ENCODE results near the gene PACRG. TPM values are rescaled to one million over a fixed set of nuclear protein-coding genes. Genes with fewer than 3 reads are reported as not detected.

PACRG gene
- total RNA-seq, 1 experiment from 2014 or later = 0.44 TPM

GRCh38 chr6:162934844-162935243 lies 207.1 kb downstream of the PACRG start (continued):
- TF ChIP-seq AR (CRISPR knock-in tag; IDR thresholded peaks at IDR 0.05) (no peak), ZNF232 (CRISPR knock-in tag; IDR thresholded peaks at IDR 0.05) (no peak), MYBL2 (CRISPR knock-in tag; IDR thresholded peaks at IDR 0.05) (no peak), SMAD3 (CRISPR knock-in tag; IDR thresholded peaks at IDR 0.05; ENCODE audit: borderline replicate concordance) (no peak), NR3C1 (CRISPR knock-in tag; conservative IDR thresholded peaks at IDR 0.05; ENCODE audit: low read depth) (no peak), GRHL2 (CRISPR knock-in tag; IDR thresholded peaks at IDR 0.05; ENCODE audit: insufficient replicate concordance, severe bottlenecking) (no peak), ZBTB43 (CRISPR knock-in tag; IDR thresholded peaks at IDR 0.05) (no peak), ELF4 (CRISPR knock-in tag; IDR thresholded peaks at IDR 0.05; ENCODE audit: low read depth) (no peak)

GRCh38 chr6:162940426-162940825 lies 212.7 kb downstream of the PACRG start:
- Mint-ChIP-seq H3K36me3 (peaks cover 5% of the 10 kb centered on the region), H3K27me3 (ENCODE audit: low read depth) (no peaks in the 10 kb centered on the region), H3K27ac (no peak overlapping the region), H3K9me3 (peaks cover 17% of the 10 kb centered on the region), H3K4me3 (no peak overlapping the region), H3K4me1 (peaks cover 7% of the 10 kb centered on the region)
- ChIA-PET POLR2A (no interaction called here), CTCF (no interaction called here)
- ATAC-seq = no peak
- DNase-seq (ENCODE audit: low spot score) = no peak
- TF ChIP-seq NFE2L1 (CRISPR knock-in tag; IDR thresholded peaks at IDR 0.05) (no peak), AFF4 (CRISPR knock-in tag; IDR thresholded peaks at IDR 0.05; ENCODE audit: borderline replicate concordance) (no peak), ETV6 (CRISPR knock-in tag; IDR thresholded peaks at IDR 0.05) (no peak), STAT6 (CRISPR knock-in tag; conservative IDR thresholded peaks at IDR 0.05; ENCODE audit: low read depth) (no peak), CREB1 (CRISPR knock-in tag; IDR thresholded peaks at IDR 0.05) (no peak), MXD4 (CRISPR knock-in tag; IDR thresholded peaks at IDR 0.05; ENCODE audit: borderline replicate concordance) (no peak), ZNF416 (CRISPR knock-in tag; IDR thresholded peaks at IDR 0.05) (no peak), ZNF263 (CRISPR knock-in tag; IDR thresholded peaks at IDR 0.05; ENCODE audit: low read depth) (no peak), OVOL2 (CRISPR knock-in tag; IDR thresholded peaks at IDR 0.05; ENCODE audit: borderline replicate concordance) (no peak), SMAD4 (CRISPR knock-in tag; IDR thresholded peaks at IDR 0.05) (no peak)
